WTC11 (cell line): ENCODE results near the gene TMEM207. TPM values are rescaled to one million over a fixed set of nuclear protein-coding genes. Genes with fewer than 3 reads are reported as not detected.

Source experiments
- ATAC-seq: fragments of 200-7000 bp; cut with Tn5 transposase; 2 replicates; pipeline ENCODE4 v1.10.0; 2021; ENCODE audit warnings: mild to moderate bottlenecking, moderate library complexity
- CTCF ChIA-PET: fragments of 300-600 bp; sonication (Branson Sonifier 250); formaldehyde crosslinking; loops from one replicate; lab custom pipeline; 2021; ENCODE audit warnings: antibody characterized with exemption; lab: Charles Lee
- POLR2A ChIA-PET: fragments of 350-600 bp; sonication (Branson Sonifier 250); formaldehyde crosslinking; loops from one replicate; lab custom pipeline; 2021; ENCODE audit warnings: antibody characterized with exemption; lab: Charles Lee
- DNase-seq: peaks from one replicate; pipeline ENCODE4 v3.0.0; 2021; ENCODE audit warnings: low spot score
- H3K27ac Mint-ChIP-seq: 2 replicates; pipeline ENCODE4 v1.8.0; 2021; ENCODE audit warnings: mixed read lengths
- H3K27me3 Mint-ChIP-seq: 2 replicates; pipeline ENCODE4 v1.8.0; 2021; ENCODE audit warnings: low read depth, mild to moderate bottlenecking, moderate library complexity, mixed read lengths
- H3K36me3 Mint-ChIP-seq: 2 replicates; pipeline ENCODE4 v1.8.0; 2021; ENCODE audit warnings: mixed read lengths
- H3K4me1 Mint-ChIP-seq: 2 replicates; pipeline ENCODE4 v1.8.0; 2022; ENCODE audit warnings: mixed read lengths
- H3K4me3 Mint-ChIP-seq: 2 replicates; pipeline ENCODE4 v1.8.0; 2021; ENCODE audit warnings: mild to moderate bottlenecking, moderate library complexity, mixed read lengths
- H3K9me3 Mint-ChIP-seq: 2 replicates; pipeline ENCODE4 v1.8.0; 2021; ENCODE audit warnings: mixed read lengths
- AR ChIP-seq: fragments of 250-450 bp; sonication (Bioruptor Pico); IDR thresholded peaks from 2 replicates; pipeline ENCODE4 v1.9.0; 2021; ENCODE audit warnings: mild to moderate bottlenecking
- CREM ChIP-seq: sonication (generic); formaldehyde crosslinking; IDR thresholded peaks from 2 replicates; pipeline ENCODE4 v1.8.1; 2022; ENCODE audit warnings: mild to moderate bottlenecking, missing genetic modification reagents, moderate library complexity
- EMX1 ChIP-seq: fragments of 250-450 bp; sonication (Bioruptor Pico); IDR thresholded peaks from 2 replicates; pipeline ENCODE4 v1.8.0; 2021; ENCODE audit warnings: mild to moderate bottlenecking
- ERG ChIP-seq: fragments of 250-450 bp; sonication (Bioruptor Pico); IDR thresholded peaks from 2 replicates; pipeline ENCODE4 v1.8.0; 2021; ENCODE audit warnings: mild to moderate bottlenecking
- ETV6 ChIP-seq: sonication (generic); formaldehyde crosslinking; IDR thresholded peaks from 2 replicates; pipeline ENCODE4 v1.8.1; 2022; ENCODE audit warnings: mild to moderate bottlenecking, missing genetic modification reagents
- JAZF1 ChIP-seq: fragments of 250-450 bp; sonication (Bioruptor Pico); IDR thresholded peaks from 2 replicates; pipeline ENCODE4 v1.9.0; 2021; ENCODE audit warnings: moderate library complexity, mild to moderate bottlenecking, inconsistent platforms
- SMAD3 ChIP-seq: sonication (generic); formaldehyde crosslinking; IDR thresholded peaks from 2 replicates; pipeline ENCODE4 v1.8.0; 2022; ENCODE audit warnings: missing genetic modification reagents, mild to moderate bottlenecking, borderline replicate concordance
- SMAD4 ChIP-seq: sonication (generic); formaldehyde crosslinking; IDR thresholded peaks from 2 replicates; pipeline ENCODE4 v1.8.0; 2022; ENCODE audit warnings: mild to moderate bottlenecking, missing genetic modification reagents
- STAT6 ChIP-seq: sonication (generic); formaldehyde crosslinking; conservative IDR thresholded peaks from 2 replicates; pipeline ENCODE4 v1.8.1; 2023; ENCODE audit warnings: mild to moderate bottlenecking, low read depth, missing genetic modification reagents, moderate library complexity
- ZNF219 ChIP-seq: sonication (generic); formaldehyde crosslinking; IDR thresholded peaks from 2 replicates; pipeline ENCODE4 v1.8.0; 2023; ENCODE audit warnings: missing genetic modification reagents, mild to moderate bottlenecking, borderline replicate concordance
- ZNF317 ChIP-seq: sonication (generic); formaldehyde crosslinking; IDR thresholded peaks from 2 replicates; pipeline ENCODE4 v1.8.1; 2023; ENCODE audit warnings: low read depth, mild to moderate bottlenecking, moderate library complexity, missing genetic modification reagents, borderline replicate concordance
- ZNF423 ChIP-seq: fragments of 250-450 bp; sonication (Bioruptor Pico); IDR thresholded peaks from 2 replicates; pipeline ENCODE4 v2.1.2; 2022; ENCODE audit warnings: mild to moderate bottlenecking, moderate library complexity
- ZNF512 ChIP-seq: sonication (generic); formaldehyde crosslinking; IDR thresholded peaks from 2 replicates; pipeline ENCODE4 v1.8.1; 2022; ENCODE audit warnings: missing genetic modification reagents, borderline replicate concordance
- total RNA-seq: library from RNA; stranded (reverse); gene quantifications from 3 replicates; pipeline ENCODE4 v1.2.3, GENCODE V29; 2021
- TF ChIP-seq, protein P1 (sequence below): fragments of 250-450 bp; sonication (Bioruptor Pico); IDR thresholded peaks from 2 replicates; pipeline ENCODE4 v1.9.0; 2021; ENCODE audit warnings: mild to moderate bottlenecking, borderline replicate concordance
- TF ChIP-seq, protein P2 (sequence below): sonication (generic); formaldehyde crosslinking; IDR thresholded peaks from 2 replicates; pipeline ENCODE4 v1.8.1; 2023; ENCODE audit warnings: mild to moderate bottlenecking, missing genetic modification reagents, borderline replicate concordance
- TF ChIP-seq, protein P3 (sequence below): sonication (generic); formaldehyde crosslinking; IDR thresholded peaks from 2 replicates; pipeline ENCODE4 v1.8.1; 2022; ENCODE audit warnings: low read depth, missing genetic modification reagents, borderline replicate concordance

The TMEM207 gene
- total RNA-seq, 1 experiment from 2014 or later: not detected

DNA sequence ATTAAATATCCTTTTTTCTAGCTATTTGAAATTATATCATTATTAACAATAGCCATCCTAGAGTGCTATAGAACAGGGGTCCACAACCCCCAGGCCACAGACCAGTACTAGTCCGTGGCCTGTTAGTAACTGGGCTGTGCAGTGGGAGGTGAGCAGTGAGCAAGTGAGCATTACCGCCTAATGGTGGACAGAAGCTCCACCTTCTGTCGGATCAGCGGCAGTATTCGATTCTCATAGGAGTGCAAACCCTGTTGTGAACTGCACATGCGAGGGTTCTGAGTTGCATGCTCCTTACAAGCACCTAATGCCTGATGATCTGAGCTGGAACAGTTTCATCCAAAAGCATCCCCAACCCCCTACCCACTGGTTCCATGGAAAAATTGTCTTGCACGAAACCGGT lies 50.0 kb downstream of the TMEM207 start:
- Mint-ChIP-seq H3K4me1 (no peaks in the 10 kb centered on the region), H3K4me3 (no peak overlapping the region), H3K36me3 (no peaks in the 10 kb centered on the region), H3K27ac (no peak overlapping the region), H3K27me3 (no peaks in the 10 kb centered on the region), H3K9me3 (no peaks in the 10 kb centered on the region)
- ChIA-PET POLR2A (no interaction called here), CTCF (interaction anchor here (1.7 kb wide), 1 partner anchor 77 kb away, joined by 4 read pairs; the partner anchor contains the start of gene CLDN1)
- TF ChIP-seq, protein P1, sequence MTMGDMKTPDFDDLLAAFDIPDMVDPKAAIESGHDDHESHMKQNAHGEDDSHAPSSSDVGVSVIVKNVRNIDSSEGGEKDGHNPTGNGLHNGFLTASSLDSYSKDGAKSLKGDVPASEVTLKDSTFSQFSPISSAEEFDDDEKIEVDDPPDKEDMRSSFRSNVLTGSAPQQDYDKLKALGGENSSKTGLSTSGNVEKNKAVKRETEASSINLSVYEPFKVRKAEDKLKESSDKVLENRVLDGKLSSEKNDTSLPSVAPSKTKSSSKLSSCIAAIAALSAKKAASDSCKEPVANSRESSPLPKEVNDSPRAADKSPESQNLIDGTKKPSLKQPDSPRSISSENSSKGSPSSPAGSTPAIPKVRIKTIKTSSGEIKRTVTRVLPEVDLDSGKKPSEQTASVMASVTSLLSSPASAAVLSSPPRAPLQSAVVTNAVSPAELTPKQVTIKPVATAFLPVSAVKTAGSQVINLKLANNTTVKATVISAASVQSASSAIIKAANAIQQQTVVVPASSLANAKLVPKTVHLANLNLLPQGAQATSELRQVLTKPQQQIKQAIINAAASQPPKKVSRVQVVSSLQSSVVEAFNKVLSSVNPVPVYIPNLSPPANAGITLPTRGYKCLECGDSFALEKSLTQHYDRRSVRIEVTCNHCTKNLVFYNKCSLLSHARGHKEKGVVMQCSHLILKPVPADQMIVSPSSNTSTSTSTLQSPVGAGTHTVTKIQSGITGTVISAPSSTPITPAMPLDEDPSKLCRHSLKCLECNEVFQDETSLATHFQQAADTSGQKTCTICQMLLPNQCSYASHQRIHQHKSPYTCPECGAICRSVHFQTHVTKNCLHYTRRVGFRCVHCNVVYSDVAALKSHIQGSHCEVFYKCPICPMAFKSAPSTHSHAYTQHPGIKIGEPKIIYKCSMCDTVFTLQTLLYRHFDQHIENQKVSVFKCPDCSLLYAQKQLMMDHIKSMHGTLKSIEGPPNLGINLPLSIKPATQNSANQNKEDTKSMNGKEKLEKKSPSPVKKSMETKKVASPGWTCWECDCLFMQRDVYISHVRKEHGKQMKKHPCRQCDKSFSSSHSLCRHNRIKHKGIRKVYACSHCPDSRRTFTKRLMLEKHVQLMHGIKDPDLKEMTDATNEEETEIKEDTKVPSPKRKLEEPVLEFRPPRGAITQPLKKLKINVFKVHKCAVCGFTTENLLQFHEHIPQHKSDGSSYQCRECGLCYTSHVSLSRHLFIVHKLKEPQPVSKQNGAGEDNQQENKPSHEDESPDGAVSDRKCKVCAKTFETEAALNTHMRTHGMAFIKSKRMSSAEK (CRISPR knock-in tag): no peak
- TF ChIP-seq, protein P2, sequence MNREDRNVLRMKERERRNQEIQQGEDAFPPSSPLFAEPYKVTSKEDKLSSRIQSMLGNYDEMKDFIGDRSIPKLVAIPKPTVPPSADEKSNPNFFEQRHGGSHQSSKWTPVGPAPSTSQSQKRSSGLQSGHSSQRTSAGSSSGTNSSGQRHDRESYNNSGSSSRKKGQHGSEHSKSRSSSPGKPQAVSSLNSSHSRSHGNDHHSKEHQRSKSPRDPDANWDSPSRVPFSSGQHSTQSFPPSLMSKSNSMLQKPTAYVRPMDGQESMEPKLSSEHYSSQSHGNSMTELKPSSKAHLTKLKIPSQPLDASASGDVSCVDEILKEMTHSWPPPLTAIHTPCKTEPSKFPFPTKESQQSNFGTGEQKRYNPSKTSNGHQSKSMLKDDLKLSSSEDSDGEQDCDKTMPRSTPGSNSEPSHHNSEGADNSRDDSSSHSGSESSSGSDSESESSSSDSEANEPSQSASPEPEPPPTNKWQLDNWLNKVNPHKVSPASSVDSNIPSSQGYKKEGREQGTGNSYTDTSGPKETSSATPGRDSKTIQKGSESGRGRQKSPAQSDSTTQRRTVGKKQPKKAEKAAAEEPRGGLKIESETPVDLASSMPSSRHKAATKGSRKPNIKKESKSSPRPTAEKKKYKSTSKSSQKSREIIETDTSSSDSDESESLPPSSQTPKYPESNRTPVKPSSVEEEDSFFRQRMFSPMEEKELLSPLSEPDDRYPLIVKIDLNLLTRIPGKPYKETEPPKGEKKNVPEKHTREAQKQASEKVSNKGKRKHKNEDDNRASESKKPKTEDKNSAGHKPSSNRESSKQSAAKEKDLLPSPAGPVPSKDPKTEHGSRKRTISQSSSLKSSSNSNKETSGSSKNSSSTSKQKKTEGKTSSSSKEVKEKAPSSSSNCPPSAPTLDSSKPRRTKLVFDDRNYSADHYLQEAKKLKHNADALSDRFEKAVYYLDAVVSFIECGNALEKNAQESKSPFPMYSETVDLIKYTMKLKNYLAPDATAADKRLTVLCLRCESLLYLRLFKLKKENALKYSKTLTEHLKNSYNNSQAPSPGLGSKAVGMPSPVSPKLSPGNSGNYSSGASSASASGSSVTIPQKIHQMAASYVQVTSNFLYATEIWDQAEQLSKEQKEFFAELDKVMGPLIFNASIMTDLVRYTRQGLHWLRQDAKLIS (CRISPR knock-in tag): no peak
- TF ChIP-seq SMAD4 (CRISPR knock-in tag) (no peak), CREM (CRISPR knock-in tag) (no peak), STAT6 (CRISPR knock-in tag) (no peak), EMX1 (no peak), AR (CRISPR knock-in tag) (no peak), SMAD3 (CRISPR knock-in tag) (no peak), ZNF317 (CRISPR knock-in tag) (no peak), JAZF1 (CRISPR knock-in tag) (no peak)
- DNase-seq (no peak), ATAC-seq (no peak)

DNA sequence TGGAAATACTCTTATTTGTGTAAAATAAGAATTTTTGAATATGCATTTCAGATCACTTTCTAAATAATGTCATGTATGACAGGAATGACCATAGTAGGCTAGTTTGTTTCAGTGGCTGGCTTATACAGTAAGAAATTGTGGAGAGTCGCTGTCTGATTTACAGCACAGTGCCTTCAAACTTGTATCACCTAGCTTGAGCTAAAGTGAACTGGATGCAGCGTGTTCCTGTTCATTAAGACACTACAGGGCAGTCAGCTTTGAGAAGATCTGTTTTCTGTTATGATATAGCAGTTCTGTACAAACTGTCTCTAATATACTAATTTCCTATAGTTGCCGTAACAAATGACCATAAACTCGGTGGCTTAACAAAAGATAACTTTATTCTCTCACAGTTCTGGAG lies 51.8 kb downstream of the TMEM207 start:
- ChIA-PET POLR2A (no interaction called here), CTCF (interaction anchor here (0.5 kb wide), 1 partner anchor 1232 kb away, joined by 6 read pairs; no protein-coding TSS in a partner anchor)
- Mint-ChIP-seq H3K36me3 (no peaks in the 10 kb centered on the region), H3K27me3 (no peaks in the 10 kb centered on the region), H3K27ac (no peak overlapping the region), H3K4me1 (no peaks in the 10 kb centered on the region), H3K4me3 (no peak overlapping the region), H3K9me3 (no peaks in the 10 kb centered on the region)
- DNase-seq (no peak), ATAC-seq (no peak)
- TF ChIP-seq ZNF219: no peak
- TF ChIP-seq ZNF423 (CRISPR knock-in tag): no peak
- TF ChIP-seq, protein P3, sequence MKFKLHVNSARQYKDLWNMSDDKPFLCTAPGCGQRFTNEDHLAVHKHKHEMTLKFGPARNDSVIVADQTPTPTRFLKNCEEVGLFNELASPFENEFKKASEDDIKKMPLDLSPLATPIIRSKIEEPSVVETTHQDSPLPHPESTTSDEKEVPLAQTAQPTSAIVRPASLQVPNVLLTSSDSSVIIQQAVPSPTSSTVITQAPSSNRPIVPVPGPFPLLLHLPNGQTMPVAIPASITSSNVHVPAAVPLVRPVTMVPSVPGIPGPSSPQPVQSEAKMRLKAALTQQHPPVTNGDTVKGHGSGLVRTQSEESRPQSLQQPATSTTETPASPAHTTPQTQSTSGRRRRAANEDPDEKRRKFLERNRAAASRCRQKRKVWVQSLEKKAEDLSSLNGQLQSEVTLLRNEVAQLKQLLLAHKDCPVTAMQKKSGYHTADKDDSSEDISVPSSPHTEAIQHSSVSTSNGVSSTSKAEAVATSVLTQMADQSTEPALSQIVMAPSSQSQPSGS (CRISPR knock-in tag): no peak
- TF ChIP-seq ETV6 (CRISPR knock-in tag): no peak
- TF ChIP-seq ERG (CRISPR knock-in tag): no peak
- TF ChIP-seq ZNF512: no peak
